Activated T-helper 1 cell treated with anti-CD3 and anti-CD28 coated beads, Interleukin-2, amount 50 U/mL, for 16 hours (primary cell): ENCODE measurements around the gene FAM20C.

Experiments used
- DNase-seq, 2 donors: peaks; one replicate each; pipeline ENCODE4 v3.0.0-alpha.2; 2020; ENCODE audit warnings: low read depth in 1 of 2, low spot score in 1 of 2

Gene FAM20C

DNA sequence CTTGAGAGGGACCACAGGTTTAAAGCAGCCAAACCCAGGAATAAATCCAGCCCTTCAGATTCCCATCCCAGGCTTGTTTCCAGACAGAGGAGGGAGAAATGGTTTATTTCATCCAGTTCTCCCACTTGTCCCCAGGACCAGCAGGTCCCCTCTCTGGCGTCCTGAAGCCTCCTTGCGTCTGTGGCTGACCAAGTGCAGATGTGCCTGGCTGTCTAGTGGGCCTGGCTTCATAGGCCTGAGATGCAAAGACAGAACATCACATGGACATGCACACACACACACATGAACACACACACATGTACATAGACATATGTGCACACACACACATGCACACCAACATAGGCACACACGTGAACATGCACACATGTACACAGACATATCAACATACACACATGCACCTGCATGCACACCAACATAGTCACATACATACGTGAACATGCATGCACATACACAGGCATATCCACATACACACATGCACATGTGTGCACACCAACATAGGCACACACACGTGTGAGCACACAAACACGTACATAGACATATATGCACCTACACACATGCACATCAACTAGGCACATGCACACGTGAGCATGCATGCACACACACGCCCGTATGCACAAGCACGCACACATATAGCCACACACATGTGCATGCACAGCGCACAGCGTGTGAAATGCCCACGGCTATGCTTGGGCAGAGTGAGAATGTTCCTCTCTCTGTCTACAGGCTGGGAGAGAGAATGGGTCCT is 108.3 kb downstream of the FAM20C start:
- DNase-seq: no peak

DNA sequence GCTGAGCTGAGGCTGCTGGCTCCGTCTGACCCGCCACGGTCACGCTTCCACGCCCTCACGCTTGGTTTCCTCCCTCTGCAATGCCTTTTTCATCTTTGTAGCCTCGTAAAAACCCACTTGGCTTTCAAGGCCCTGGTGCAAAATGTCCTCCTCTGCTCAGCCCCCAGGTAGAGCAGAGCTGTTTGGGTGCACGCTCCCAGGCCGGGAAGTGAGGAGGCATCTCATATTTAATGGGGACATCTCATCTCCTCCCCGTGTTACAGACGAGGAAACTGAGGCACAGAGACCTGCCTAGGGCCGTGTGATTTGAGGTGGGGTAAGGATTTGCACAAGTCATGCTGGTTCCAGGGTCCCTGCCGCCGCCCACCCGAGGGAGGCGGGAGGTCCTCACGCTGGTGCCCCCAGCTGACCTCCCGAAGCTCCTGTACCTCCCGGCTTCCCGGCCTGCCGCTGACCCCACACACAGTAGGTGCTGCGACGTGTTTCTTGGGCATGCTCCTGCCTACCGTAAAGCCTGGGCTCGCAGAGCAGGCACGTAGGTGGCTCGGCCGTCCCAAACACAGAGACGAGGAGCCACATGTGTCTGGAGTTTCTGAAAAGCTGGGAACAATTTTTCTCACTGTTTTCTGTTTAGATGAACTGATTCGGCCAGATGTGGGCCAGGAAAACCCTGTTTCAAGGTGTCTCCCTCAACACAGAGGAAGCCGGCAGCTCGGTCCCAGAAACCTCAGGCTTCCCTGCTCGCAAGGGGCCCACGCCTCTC is 109.1 kb downstream of the FAM20C start:
- no peak for DNase-seq

DNA sequence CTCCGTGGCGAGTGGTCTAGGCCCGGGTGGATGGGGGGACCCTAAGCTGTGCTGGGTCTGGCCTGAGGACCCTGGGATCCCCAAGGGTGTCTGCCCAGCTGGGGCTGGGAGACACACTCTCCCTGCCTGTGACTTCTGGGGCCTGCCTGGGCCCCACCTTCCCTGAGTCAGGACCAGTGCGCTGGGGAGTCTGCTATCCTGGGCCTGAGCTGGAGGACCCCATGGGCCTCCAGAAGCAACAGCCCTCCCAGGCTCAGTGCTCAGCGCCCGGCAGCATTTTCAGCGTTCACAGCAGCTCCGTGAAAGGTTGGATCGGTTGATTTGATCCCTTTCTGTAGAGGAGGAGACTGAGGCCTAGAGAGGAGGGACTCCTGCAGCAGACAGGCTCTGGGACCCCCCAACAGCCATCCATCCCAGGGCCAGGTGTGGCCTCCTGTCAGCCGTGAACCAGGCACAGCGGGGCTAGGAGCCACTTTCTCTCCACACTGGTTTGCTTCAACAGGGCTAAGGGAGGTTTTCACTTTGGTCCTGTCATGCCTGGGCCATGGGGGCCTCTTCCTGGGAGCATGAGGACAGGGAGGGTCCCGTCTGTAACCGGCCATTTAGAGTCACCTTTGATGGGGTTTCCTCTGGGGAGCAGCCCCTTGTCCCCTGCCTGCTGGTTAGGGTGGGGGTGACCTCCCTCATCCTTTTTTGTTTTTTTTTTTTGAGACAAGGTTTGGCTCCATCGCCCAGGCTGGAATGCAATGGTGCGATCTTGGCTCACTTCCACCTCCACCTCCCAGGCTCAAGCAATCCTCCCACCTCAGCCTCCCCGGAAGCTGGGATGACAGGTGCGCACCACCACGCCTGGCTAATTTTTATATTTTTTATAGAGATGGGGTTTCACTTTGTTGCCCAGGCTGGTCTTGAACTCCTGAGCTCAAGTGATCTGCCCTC is 110.0 kb downstream of the FAM20C start:
- no peak for DNase-seq

DNA sequence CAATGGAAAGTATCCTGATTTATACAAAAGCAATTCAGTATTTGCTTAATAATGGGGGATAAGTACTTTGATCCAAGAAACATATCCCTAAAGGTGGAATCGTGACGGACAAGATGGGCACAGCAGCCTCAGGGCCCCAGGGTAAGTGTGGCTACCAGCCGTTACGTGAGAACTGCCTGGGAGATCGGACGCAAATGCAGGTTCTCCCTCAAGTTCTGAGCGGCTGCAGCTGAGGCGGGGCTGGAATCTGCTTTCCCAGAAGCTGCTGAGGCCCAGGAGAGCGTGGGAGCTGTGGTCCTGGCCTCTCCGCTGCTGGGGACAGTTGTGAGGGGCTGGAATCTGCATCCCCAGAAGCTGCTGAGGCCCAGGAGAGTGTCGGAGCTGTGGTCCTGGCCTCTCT is 111.1 kb downstream of the FAM20C start:
- no peak for DNase-seq

DNA sequence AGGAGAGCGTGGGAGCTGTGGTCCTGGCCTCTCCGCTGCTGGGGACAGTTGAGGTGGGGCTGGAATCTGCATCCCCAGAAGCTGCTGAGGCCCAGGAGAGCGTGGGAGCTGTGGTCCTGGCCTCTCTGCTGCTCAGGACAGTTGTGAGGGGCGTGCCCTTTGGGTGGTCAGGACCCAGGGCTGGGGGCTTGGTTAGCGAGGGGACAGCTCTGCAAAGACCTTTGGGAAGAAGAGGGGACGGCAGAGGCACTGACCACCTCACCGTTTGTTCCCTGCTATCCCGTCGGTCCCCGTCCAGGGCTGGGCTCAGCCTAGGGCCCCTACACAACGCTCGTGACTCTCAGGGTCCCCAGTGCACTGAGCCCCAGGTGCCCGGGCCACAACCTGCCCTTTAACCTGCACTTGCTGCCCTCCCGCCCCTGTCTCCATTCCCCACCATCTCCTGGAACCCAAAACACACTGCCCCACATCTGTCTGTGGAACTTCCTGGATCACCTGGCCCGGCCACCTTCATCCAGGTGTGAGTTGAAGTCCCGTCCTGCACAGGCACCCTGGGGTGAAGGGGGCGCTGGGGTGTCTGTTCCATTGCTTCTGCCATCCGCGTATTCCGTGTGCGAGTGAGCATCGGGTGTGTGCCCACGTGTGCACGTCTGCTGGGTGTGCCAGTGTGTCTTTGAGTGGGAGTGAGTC is 111.7 kb downstream of the FAM20C start:
- DNase-seq: no peak

DNA sequence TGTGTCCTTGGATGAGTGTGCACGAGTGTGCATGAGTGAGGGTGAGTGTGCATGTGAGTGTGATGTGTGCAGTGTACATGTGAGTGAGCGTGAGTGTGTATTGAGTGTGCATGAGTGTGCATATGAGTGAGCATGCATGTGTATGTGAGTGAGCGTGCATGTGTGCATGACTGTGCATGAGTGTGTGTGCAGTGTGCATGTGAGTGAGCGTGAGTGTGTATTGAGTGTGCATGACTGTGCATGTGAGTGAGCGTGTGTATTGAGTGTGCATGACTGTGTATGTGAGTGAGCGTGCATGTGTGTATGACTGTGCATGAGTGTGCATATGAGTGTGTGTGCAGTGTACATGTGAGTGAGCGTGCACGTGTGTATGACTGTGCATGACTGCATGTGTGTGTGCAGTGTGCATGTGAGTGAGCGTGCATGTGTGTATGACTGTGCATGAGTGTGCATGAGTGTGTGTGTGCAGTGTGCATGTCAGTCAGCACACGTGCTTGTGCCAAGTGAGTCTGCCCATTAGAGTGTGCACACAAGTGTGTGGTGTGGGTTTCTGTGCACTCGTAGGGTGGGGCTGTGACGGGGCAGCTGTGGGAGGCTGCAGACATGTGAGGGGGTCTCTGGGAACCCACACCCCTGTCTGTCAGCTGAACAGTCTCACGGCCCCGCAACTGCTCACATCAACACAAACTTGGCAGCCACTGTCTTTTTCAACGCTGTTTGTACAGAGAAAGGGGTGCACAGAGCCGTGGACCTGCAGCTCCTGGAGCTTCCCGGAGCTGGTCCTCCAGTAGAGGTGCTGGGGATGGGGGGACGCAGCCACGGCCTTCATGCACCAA is 112.4 kb downstream of the FAM20C start:
- no peak for DNase-seq

DNA sequence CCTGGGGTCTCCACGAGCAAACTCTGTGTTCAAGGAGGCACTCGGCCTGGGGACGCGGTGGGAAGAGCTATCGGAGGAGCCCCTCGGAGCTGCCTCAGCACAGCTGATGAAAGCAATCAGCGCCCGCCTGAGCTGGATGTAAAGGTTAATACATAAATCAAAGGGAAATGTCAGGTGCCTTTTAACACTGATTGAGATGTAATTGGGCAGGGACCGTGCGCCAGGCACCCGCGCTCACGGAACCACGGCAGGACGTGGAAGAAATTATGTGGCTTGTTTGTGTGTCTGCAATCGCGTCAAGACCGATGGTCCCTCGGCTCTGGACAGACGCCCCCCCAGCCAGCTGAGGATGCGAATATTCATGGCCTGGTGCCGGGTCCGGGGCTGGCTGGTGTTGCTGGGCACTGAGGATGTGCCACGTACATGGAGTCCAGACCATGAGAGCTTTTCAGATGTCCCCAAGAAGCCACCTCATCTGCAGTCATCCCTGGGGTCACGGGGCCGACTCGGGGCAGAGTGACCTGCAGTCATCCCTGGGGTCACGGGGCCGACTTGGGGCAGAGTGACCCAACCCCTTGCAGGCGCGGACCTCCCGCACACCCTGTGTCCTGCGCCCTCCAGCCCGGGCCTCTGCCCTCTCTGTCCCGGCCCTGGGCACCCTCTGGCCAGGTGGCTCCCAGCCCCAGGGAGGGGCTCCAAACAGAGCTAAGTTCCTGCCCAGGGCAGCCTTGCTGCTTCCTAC is 113.2 kb downstream of the FAM20C start:
- DNase-seq: no peak

DNA sequence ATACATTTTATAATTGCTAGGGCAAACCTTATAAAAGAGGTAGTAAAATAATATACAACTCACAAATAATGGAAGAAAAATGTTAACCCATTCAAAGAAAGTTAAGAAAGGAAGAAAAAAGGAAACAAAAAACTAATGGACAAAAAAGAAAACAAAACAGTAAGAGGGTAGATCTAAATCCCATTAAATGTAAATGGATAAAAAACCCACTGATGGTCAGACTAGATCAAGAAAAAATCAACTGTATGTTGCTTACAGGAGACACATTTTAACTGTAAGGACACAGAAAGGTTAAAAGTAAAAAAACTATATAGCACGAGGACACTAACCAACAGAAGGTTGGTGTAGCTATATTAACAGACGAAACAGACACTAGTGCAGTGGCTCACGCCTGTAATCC is 115.6 kb downstream of the FAM20C start:
- no peak for DNase-seq

DNA sequence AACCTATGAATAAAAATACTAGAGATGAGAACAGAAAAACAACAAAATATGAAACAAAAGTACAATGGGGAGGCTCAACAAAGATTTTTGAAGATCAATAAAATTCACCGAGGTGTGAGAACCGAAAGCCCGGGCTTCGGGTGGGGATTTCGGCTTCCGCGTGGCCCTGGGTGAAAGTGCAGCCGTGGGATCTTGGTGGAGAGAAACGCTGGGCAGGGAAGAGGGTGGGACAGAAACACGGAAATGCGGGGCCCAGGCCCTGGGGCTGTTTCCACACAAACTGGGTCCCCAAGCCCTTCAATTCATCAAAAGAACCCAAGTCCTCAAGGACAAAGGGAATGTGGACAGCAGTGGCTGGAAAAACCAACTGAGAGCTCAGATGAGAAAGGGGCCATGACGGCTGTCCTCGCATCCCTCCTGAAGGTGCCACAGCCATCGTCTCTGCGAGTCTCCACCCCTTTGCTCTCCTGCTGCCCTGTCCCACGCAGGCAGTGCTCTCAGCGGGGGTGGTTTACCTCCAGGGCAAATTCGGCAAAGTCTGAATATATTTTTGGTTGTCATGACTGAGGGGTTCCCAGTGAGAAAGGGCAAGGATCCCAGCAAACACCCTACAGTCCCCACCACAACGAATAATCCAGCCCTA is 117.3 kb downstream of the FAM20C start:
- DNase-seq: no peak
